HCT116 (cell line): ENCODE measurements around the gene ZNF555.

Source experiments
- CBX3 ChIP-seq: IDR thresholded peaks from 2 replicates; pipeline ENCODE4 v1.6.1; 2012; ENCODE audit warnings: low read depth
- CTCF ChIP-seq, 3 experiments: fragments of 200-600 bp in 1 of 3; sonication (generic) in 1 of 3; IDR thresholded peaks in 2 of 3; conservative IDR thresholded peaks in 1 of 3; 2 replicates each; pipeline ENCODE4 v1.5.1; 2012 to 2017; ENCODE audit warnings: low read depth in 2 of 3, low read length in 2 of 3, antibody characterized with exemption in 1 of 3, borderline replicate concordance in 1 of 3, control low read depth in 1 of 3, mild to moderate bottlenecking in 1 of 3, mixed read lengths in 1 of 3, mixed run types in 1 of 3, moderate library complexity in 1 of 3; ENCODE audit not compliant: insufficient read depth in 1 of 3
- EGR1 ChIP-seq: IDR thresholded peaks from 2 replicates; pipeline ENCODE4 v1.6.1; 2012; ENCODE audit warnings: low read depth
- EZH2 ChIP-seq: fragments of 200-600 bp; sonication (generic); IDR thresholded peaks from 2 replicates; pipeline ENCODE4 v1.6.1; 2017; ENCODE audit warnings: antibody characterized with exemption, mixed run types
- EZH2phosphoT487 ChIP-seq: fragments of 200-600 bp; IDR thresholded peaks from 2 replicates; pipeline ENCODE4 v1.6.1; 2018; ENCODE audit warnings: antibody characterized with exemption, borderline replicate concordance
- POLR2A ChIP-seq: IDR thresholded peaks from 2 replicates; pipeline ENCODE4 v1.7.0; 2011; ENCODE audit warnings: borderline replicate concordance; ENCODE audit not compliant: insufficient read depth, insufficient read length; ENCODE audit errors: extremely low read depth
- POLR2AphosphoS5 ChIP-seq: IDR thresholded peaks from 2 replicates; pipeline ENCODE4 v1.6.1; 2011; ENCODE audit warnings: mild to moderate bottlenecking, low read depth, low read length, moderate library complexity
- RAD21 ChIP-seq: IDR thresholded peaks from 2 replicates; pipeline ENCODE4 v1.6.1; 2012; ENCODE audit warnings: low read depth, mild to moderate bottlenecking
- REST ChIP-seq: IDR thresholded peaks from 2 replicates; pipeline ENCODE4 v1.6.1; 2012; ENCODE audit warnings: low read depth
- SP1 ChIP-seq: IDR thresholded peaks from 2 replicates; pipeline ENCODE4 v1.6.1; 2012; ENCODE audit warnings: low read depth
- ZBTB33 ChIP-seq: IDR thresholded peaks from 2 replicates; pipeline ENCODE4 v1.6.1; 2011; ENCODE audit warnings: mild to moderate bottlenecking, low read length, moderate library complexity; ENCODE audit not compliant: insufficient replicate concordance; ENCODE audit errors: extremely low read depth
- ZNF274 ChIP-seq: fragments of 200-500 bp; sonication (Bioruptor generic); IDR thresholded peaks from 2 replicates; pipeline ENCODE4 v1.6.1; 2014; ENCODE audit warnings: mild to moderate bottlenecking, low read depth, low read length, inconsistent platforms

- no peak for TF ChIP-seq ZBTB33
- no peak for TF ChIP-seq REST
- no peak for TF ChIP-seq POLR2A
- TF ChIP-seq CTCF (IDR thresholded peaks at IDR 0.05 in 2 of 3, conservative IDR thresholded peaks at IDR 0.05 in 1 of 3; ENCODE audit: borderline replicate concordance in 1 of 3, insufficient read depth in 1 of 3, low read depth in 2 of 3, low read length in 2 of 3) = peak; percentile 77 to 93 (median 84); a peak in 5 of 6 replicates
- TF ChIP-seq EZH2 = no peak
- TF ChIP-seq CBX3 = peak; percentile 86; the same call in 1 of the 2 replicates
- no peak; the same call in none of the 2 replicates for TF ChIP-seq RAD21
- peak; percentile 82 for TF ChIP-seq POLR2AphosphoS5
- no peak for TF ChIP-seq ZNF274
- peak; percentile 57 for TF ChIP-seq SP1
- no peak for TF ChIP-seq EGR1
- no peak for TF ChIP-seq EZH2phosphoT487
Measured at GRCh38 chr19:2819540-2820111, 21.6 kb upstream of the ZNF555 start, which contains the start of gene ZNF554.
